HG02852 (cell line): ENCODE measurements around the gene CNNM2.
A peak's percentile ranks its signal among the peaks of the same experiment; 100 is the strongest.
"Not testable (repeated sequence)": the region's sequence is repeated elsewhere in the genome, so short reads cannot be mapped to it uniquely, and the experiment has no call there.

Experiments
- ATAC-seq: cut with Tn5 transposase; IDR thresholded peaks from one replicate; pipeline ENCODE4 v1.9.1; 2021; ENCODE audit warnings: mild to moderate bottlenecking, moderate library complexity; ENCODE audit not compliant: unreplicated experiment

CNNM2 gene

GRCh38 chr10:103021900-103022293 is 103.8 kb downstream of the CNNM2 start:
- no peak for ATAC-seq

GRCh38 chr10:103025696-103026095 is 107.6 kb downstream of the CNNM2 start:
- ATAC-seq = no peak

- ATAC-seq = no peak
Measured at GRCh38 chr10:103038570-103038969, 120.5 kb downstream of the CNNM2 start.

- ATAC-seq = no peak
Measured at GRCh38 chr10:103040418-103040817, 122.3 kb downstream of the CNNM2 start.

- ATAC-seq = no peak
Measured at GRCh38 chr10:103041391-103041790, 123.3 kb downstream of the CNNM2 start.

GRCh38 chr10:103042129-103042528 is 124.0 kb downstream of the CNNM2 start:
- ATAC-seq = no peak

GRCh38 chr10:103042908-103043307 is 124.8 kb downstream of the CNNM2 start:
- no peak for ATAC-seq

- ATAC-seq = no peak
Measured at GRCh38 chr10:103044942-103045489, 126.9 kb downstream of the CNNM2 start.

- no peak for ATAC-seq
Measured at GRCh38 chr10:103045961-103046360, 127.9 kb downstream of the CNNM2 start.

GRCh38 chr10:103047381-103047780 is 129.3 kb downstream of the CNNM2 start:
- ATAC-seq = no peak

- ATAC-seq = no peak
Measured at GRCh38 chr10:103049237-103049636, 131.1 kb downstream of the CNNM2 start.

GRCh38 chr10:103053659-103054581 is 135.8 kb downstream of the CNNM2 start:
- ATAC-seq = peak; percentile 79

- no peak for ATAC-seq
Measured at GRCh38 chr10:103054621-103055020, 136.5 kb downstream of the CNNM2 start.

- no peak for ATAC-seq
Measured at GRCh38 chr10:103055105-103055504, 137.0 kb downstream of the CNNM2 start.

- no peak for ATAC-seq
Measured at GRCh38 chr10:103058034-103058433, 139.9 kb downstream of the CNNM2 start.

GRCh38 chr10:103060575-103060974 is 142.5 kb downstream of the CNNM2 start:
- ATAC-seq = no peak

GRCh38 chr10:103062854-103063590 is 144.9 kb downstream of the CNNM2 start:
- no peak for ATAC-seq

GRCh38 chr10:103064956-103065355 is 146.9 kb downstream of the CNNM2 start:
- ATAC-seq = no peak

GRCh38 chr10:103066141-103067098 is 148.3 kb downstream of the CNNM2 start:
- ATAC-seq = no peak

- ATAC-seq = not testable (repeated sequence)
Measured at GRCh38 chr10:103067099-103067477, 149.0 kb downstream of the CNNM2 start.

- ATAC-seq = no peak
Measured at GRCh38 chr10:103067484-103067883, 149.4 kb downstream of the CNNM2 start.
